ENCODE data around the gene C12orf56.
A peak's percentile ranks its signal among the peaks of the same experiment; 100 is the strongest.
"Not testable (repeated sequence)": the region's sequence is repeated elsewhere in the genome, so short reads cannot be mapped to it uniquely, and the experiment has no call there.

C12orf56 gene

DNA sequence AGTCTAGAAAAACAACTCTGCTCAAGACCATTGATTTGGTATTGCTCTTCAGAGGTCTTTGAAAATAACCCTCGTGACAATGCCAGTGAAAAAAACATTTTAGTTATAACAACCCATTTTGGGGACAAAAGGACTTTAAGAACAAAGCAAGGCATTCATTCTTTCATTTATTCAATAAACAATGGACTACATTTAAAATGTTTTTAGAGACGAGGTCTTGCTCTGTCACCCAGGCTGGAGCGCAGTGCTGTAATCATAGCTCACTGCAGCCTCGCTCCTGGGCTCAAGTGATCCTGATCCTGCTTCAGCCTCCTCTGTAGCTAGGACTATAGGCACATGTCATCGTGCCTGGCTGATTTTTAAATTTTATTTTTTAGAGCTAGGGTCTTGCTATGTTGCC lies 160.8 kb downstream of the C12orf56 start:
- Mint-ChIP-seq H3K27ac (no peak overlapping the region), H3K9me3 (no peaks in the 10 kb centered on the region), H3K27me3 (peaks cover 47 to 54% of the 10 kb centered on the region in 2 donors), H3K4me1 (ENCODE audit: low read depth in 2 of 2) (no peaks in the 10 kb centered on the region), H3K4me3 (no peak overlapping the region), H3K36me3 (ENCODE audit: insufficient read depth) (no peaks in the 10 kb centered on the region)
- DNase-seq (no peak), ATAC-seq (replicated peaks) (no peak)

GRCh38 chr12:64229240-64229639 lies 161.3 kb downstream of the C12orf56 start:
- no peaks in the 10 kb centered on the region for H3K9me3 Mint-ChIP-seq
- no peaks in the 10 kb centered on the region for H3K4me1 Mint-ChIP-seq (ENCODE audit: low read depth in 2 of 2)
- ATAC-seq (replicated peaks) (no peak), DNase-seq (no peak)
- peaks cover 42 to 49% of the 10 kb centered on the region in 2 donors for H3K27me3 Mint-ChIP-seq
- H3K36me3 Mint-ChIP-seq (ENCODE audit: insufficient read depth): no peaks in the 10 kb centered on the region
- no peak overlapping the region for H3K27ac Mint-ChIP-seq
- no peak overlapping the region for H3K4me3 Mint-ChIP-seq

DNA sequence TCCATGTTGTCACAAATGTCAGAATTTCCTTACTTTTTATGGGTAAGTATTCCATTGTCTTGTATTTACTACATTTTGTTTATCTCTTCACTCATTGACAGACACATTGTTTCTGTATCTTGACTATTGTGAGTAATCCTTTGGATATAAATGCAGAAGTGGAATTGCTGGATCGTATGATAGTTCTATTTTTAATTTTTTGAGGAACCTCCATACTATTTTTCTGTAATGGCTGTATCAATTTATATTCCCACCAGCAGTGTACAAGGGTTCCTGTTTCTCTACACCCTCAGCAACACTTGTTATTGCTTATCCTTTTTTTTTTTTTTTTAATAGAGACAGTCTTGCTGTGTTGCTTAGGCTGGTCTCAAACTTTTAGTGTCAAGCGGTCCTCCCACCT lies 164.9 kb downstream of the C12orf56 start:
- peaks cover 33 to 34% of the 10 kb centered on the region in 2 donors for H3K27me3 Mint-ChIP-seq
- no peak overlapping the region for H3K4me3 Mint-ChIP-seq
- peaks cover 21% of the 10 kb centered on the region for H3K36me3 Mint-ChIP-seq (ENCODE audit: insufficient read depth)
- DNase-seq (no peak), ATAC-seq (replicated peaks) (no peak)
- no peaks in the 10 kb centered on the region for H3K9me3 Mint-ChIP-seq
- peaks cover 12 to 13% of the 10 kb centered on the region in 2 donors for H3K4me1 Mint-ChIP-seq (ENCODE audit: low read depth in 2 of 2)
- no peak overlapping the region for H3K27ac Mint-ChIP-seq

DNA sequence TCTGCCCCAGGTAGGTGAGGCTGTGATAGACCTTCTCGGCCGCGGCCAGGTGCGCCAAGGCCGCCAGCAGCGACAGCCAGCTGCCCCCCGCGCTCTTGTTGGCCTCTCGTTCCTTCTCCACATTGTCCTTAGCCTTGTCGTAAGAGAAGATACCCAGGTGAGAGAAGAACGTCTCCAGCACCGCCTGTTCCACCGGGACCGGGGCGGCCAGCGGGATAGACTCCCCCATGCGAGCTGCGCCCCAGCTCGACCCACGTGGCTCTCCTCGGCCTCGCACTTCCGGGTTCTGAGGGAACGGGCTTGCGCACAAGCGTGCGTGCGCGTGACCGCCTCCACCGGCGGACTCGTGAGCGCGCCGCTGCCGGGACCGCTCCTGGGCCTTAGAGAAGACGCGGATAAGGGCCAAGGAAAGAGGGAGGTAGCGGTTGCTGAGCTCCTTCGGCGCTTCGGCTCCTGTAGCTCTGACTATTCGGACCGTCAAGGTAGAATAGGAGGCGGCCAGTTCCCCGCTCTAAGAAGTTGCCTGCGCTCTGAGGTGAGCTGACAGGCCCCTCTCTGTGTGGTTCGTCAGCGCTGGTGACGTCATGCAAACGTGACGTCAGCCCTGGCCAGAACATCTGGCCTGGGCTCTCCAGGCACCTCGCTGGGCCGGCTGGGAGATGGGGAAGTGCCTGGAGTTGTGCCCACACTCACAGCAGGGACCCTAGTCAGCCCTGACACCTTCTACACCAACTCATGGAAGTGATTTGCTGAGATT lies 168.4 kb downstream of the C12orf56 start, which contains the start of gene KICS2:
TSS of gene KICS2 (minus strand) at position 288 of the 757 bp plus-strand sequence. CDS start at position 229, 59 bp downstream.
- H3K4me3 Mint-ChIP-seq: peak within 1 kb of the TSS; percentile 96 to 97
- ATAC-seq (replicated peaks): peak; percentile 91

GRCh38 chr12:64221651-64222008 lies 168.9 kb downstream of the C12orf56 start:
- H3K27me3 Mint-ChIP-seq: peaks cover 9% of the 10 kb centered on the region in 2 donors
- H3K36me3 Mint-ChIP-seq (ENCODE audit: insufficient read depth): peaks cover 21% of the 10 kb centered on the region
- peak in 1 of 3 experiments; percentile 34 for DNase-seq
- peak overlapping the region; percentile 98 to 99 for H3K27ac Mint-ChIP-seq
- no peaks in the 10 kb centered on the region for H3K9me3 Mint-ChIP-seq
- ATAC-seq (replicated peaks): peak; percentile 25
- H3K4me3 Mint-ChIP-seq: peak overlapping the region; percentile 96 to 97
- peaks cover 12 to 18% of the 10 kb centered on the region in 2 donors for H3K4me1 Mint-ChIP-seq (ENCODE audit: low read depth in 2 of 2)

More for the DNA sequence above, 168.4 kb downstream of the C12orf56 start, which contains the start of gene KICS2:
- H3K27ac Mint-ChIP-seq: peak within 1 kb of the TSS; percentile 98 to 99
- peaks cover 12 to 18% of the 10 kb centered on the region in 2 donors for H3K4me1 Mint-ChIP-seq (ENCODE audit: low read depth in 2 of 2)
- DNase-seq: peak; percentile 86 to 92 (median 90)
- H3K36me3 Mint-ChIP-seq (ENCODE audit: insufficient read depth): peaks cover 21% of the 10 kb centered on the region
- peaks cover 11 to 14% of the 10 kb centered on the region in 2 donors for H3K27me3 Mint-ChIP-seq
- H3K9me3 Mint-ChIP-seq: no peaks in the 10 kb centered on the region

DNA sequence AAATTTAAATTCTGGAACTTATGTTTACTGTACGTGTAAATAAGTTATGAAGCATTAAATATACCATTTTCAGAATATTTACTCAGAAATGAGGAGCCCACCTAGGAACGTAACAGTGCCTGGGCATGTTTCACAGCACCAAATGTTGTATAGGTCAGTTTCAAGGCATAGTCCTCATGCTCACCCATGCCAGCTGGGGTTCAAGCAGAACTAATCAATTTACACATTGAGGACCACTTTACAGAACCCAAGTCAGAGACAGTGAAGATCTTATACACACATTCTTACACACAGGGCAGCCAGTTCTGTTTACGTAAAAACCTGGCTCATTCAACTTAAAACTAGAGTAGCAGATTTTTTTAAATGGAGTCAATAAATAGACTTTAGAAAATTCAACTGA lies 170.5 kb downstream of the C12orf56 start:
- no peaks in the 10 kb centered on the region for H3K9me3 Mint-ChIP-seq
- H3K36me3 Mint-ChIP-seq (ENCODE audit: insufficient read depth): peaks cover 21% of the 10 kb centered on the region
- H3K4me1 Mint-ChIP-seq (ENCODE audit: low read depth in 2 of 2): peaks cover 12 to 18% of the 10 kb centered on the region in 2 donors
- H3K4me3 Mint-ChIP-seq: no peak overlapping the region
- DNase-seq (no peak), ATAC-seq (replicated peaks) (no peak)
- no peak overlapping the region for H3K27ac Mint-ChIP-seq
- H3K27me3 Mint-ChIP-seq: no peaks in the 10 kb centered on the region

- ATAC-seq (replicated peaks) (no peak), DNase-seq (no peak)
- H3K36me3 Mint-ChIP-seq (ENCODE audit: insufficient read depth): peaks cover 27% of the 10 kb centered on the region
- H3K27me3 Mint-ChIP-seq: no peaks in the 10 kb centered on the region
- no peaks in the 10 kb centered on the region for H3K9me3 Mint-ChIP-seq
- peaks cover 12 to 18% of the 10 kb centered on the region in 2 donors for H3K4me1 Mint-ChIP-seq (ENCODE audit: low read depth in 2 of 2)
- H3K4me3 Mint-ChIP-seq: peak overlapping the region in 1 of 2 donors; percentile 48
- peak overlapping the region in 1 of 2 donors; percentile 72 for H3K27ac Mint-ChIP-seq
Observed at GRCh38 chr12:64219145-64219544, 171.4 kb downstream of the C12orf56 start.

DNA sequence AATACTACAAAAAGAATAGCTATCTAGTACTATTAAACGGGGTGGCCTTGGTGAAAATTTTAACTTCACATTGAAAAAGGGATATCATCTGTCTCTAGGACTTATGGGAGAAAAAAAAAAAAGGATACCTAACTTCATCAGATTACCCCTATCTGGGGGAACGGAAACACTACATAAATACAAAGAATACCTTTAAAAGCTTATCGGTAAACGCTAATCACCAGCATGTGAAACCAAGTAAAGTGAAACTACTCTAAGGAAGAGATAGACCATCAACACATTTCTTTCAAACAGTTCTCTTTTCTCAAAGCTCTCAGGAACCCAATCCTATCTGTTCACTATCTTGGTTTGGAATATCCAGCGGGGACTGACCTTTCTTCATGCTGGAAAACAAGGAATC lies 172.0 kb downstream of the C12orf56 start:
- H3K4me1 Mint-ChIP-seq (ENCODE audit: low read depth in 2 of 2): peaks cover 12 to 18% of the 10 kb centered on the region in 2 donors
- peak overlapping the region in 1 of 2 donors; percentile 48 for H3K4me3 Mint-ChIP-seq
- H3K9me3 Mint-ChIP-seq: no peaks in the 10 kb centered on the region
- H3K36me3 Mint-ChIP-seq (ENCODE audit: insufficient read depth): peaks cover 27% of the 10 kb centered on the region
- peak overlapping the region in 1 of 2 donors; percentile 72 for H3K27ac Mint-ChIP-seq
- ATAC-seq (replicated peaks) (no peak), DNase-seq (no peak)
- no peaks in the 10 kb centered on the region for H3K27me3 Mint-ChIP-seq

DNA sequence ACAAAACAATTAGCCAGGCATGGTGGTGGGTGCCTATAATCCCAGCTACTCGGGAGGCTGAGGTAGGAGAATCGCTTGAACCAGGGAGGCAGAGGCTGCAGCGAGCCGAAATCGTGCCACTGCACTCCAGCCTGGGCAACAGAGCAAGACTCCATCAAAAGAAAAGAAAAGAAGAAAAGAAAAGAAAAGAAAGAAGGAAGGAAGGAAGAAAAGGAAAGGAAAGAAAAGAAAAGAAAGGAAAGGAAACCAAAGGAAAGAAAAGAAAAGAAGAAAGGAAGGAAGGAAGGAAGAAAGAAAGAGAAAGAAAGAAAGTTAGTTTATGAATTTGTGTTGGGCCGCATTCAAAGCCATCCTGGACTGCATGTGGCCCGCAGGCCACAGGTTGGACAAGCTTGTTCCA lies 172.9 kb downstream of the C12orf56 start:
- DNase-seq; ATAC-seq (replicated peaks); H3K4me3 Mint-ChIP-seq; H3K9me3 Mint-ChIP-seq; H3K27me3 Mint-ChIP-seq: not testable (repeated sequence)
- peak overlapping the region in 1 of 2 donors; percentile 17 for H3K27ac Mint-ChIP-seq
- peaks cover 12 to 18% of the 10 kb centered on the region in 2 donors for H3K4me1 Mint-ChIP-seq (ENCODE audit: low read depth in 2 of 2)
- peaks cover 24% of the 10 kb centered on the region for H3K36me3 Mint-ChIP-seq (ENCODE audit: insufficient read depth)

- no peak for DNase-seq
- no peak overlapping the region for H3K27ac Mint-ChIP-seq
- no peaks in the 10 kb centered on the region for H3K9me3 Mint-ChIP-seq
- no peaks in the 10 kb centered on the region for H3K27me3 Mint-ChIP-seq
- no peak overlapping the region for H3K4me3 Mint-ChIP-seq
- no peak for ATAC-seq (replicated peaks)
- H3K36me3 Mint-ChIP-seq (ENCODE audit: insufficient read depth): peaks cover 20% of the 10 kb centered on the region
- peaks cover 4 to 6% of the 10 kb centered on the region in 2 donors for H3K4me1 Mint-ChIP-seq (ENCODE audit: low read depth in 2 of 2)
Observed at GRCh38 chr12:64216239-64216638, 174.3 kb downstream of the C12orf56 start.

All from effector memory CD8-positive, alpha-beta T cell (primary cell).